HepG2 (cell line): ENCODE data around the gene LDB3. TPM values are rescaled to one million over a fixed set of nuclear protein-coding genes. Genes with fewer than 3 reads are reported as not detected.

ENCODE experiments used
- ARNT ChIP-seq: fragments of 450-650 bp; IDR thresholded peaks from 2 replicates; pipeline ENCODE4 v1.6.1; 2017
- CREB1 ChIP-seq, 2 experiments: fragments of 450-650 bp in 1 of 2; IDR thresholded peaks; 2 replicates each; pipeline ENCODE4 v1.6.1; 2016 to 2017; ENCODE audit warnings: control low read depth in 1 of 2, mild to moderate bottlenecking in 1 of 2, missing compliant biosample characterization in 1 of 2, missing genetic modification characterization in 1 of 2
- FOXJ3 ChIP-seq: sonication (generic); formaldehyde crosslinking; IDR thresholded peaks from 2 replicates; pipeline ENCODE4 v1.4.0; 2020; ENCODE audit warnings: missing genetic modification reagents, mild to moderate bottlenecking, borderline replicate concordance
- GABPA ChIP-seq, 2 experiments: IDR thresholded peaks; 2 replicates each; pipeline ENCODE4 v1.6.1; 2011 to 2016; ENCODE audit warnings: low read depth in 2 of 2, low read length in 1 of 2, missing biosample characterization in 1 of 2, missing genetic modification characterization in 1 of 2
- HNF4A ChIP-seq: sonication (generic); formaldehyde crosslinking; IDR thresholded peaks from 2 replicates; pipeline ENCODE4 v1.4.0; 2020; ENCODE audit warnings: missing genetic modification reagents
- HOXA3 ChIP-seq: sonication (generic); formaldehyde crosslinking; IDR thresholded peaks from 2 replicates; pipeline ENCODE4 v1.5.0; 2020; ENCODE audit warnings: missing genetic modification reagents
- JUNB ChIP-seq: sonication (generic); formaldehyde crosslinking; IDR thresholded peaks from 2 replicates; pipeline ENCODE4 v1.8.0; 2022; ENCODE audit warnings: missing genetic modification reagents, mild to moderate bottlenecking, borderline replicate concordance
- LCORL ChIP-seq, 2 experiments: fragments of 450-650 bp in 1 of 2; sonication (generic) in 1 of 2; formaldehyde crosslinking in 1 of 2; IDR thresholded peaks; 2 replicates each; pipeline versions ENCODE4 v1.5.0 to v1.6.1; 2017 to 2020; ENCODE audit warnings: antibody characterized with exemption in 1 of 2, missing genetic modification reagents in 1 of 2
- MIER2 ChIP-seq: IDR thresholded peaks from 2 replicates; pipeline ENCODE4 v1.6.1; 2016; ENCODE audit warnings: missing biosample characterization, missing genetic modification reagents
- MIER3 ChIP-seq: IDR thresholded peaks from 2 replicates; pipeline ENCODE4 v1.6.1; 2016; ENCODE audit warnings: missing compliant biosample characterization, borderline replicate concordance
- NFIC ChIP-seq: IDR thresholded peaks from 2 replicates; pipeline ENCODE4 v1.6.1; 2012; ENCODE audit warnings: mild to moderate bottlenecking, low read length, inconsistent platforms
- NR2F6 ChIP-seq, 2 experiments: IDR thresholded peaks; 2 replicates each; pipeline ENCODE4 v1.6.1; 2016; ENCODE audit warnings: antibody characterized with exemption in 1 of 2, mild to moderate bottlenecking in 1 of 2
- RFXAP ChIP-seq: sonication (generic); formaldehyde crosslinking; IDR thresholded peaks from 2 replicates; pipeline ENCODE4 v1.4.0; 2020; ENCODE audit warnings: missing genetic modification reagents, borderline replicate concordance
- ZBTB7B ChIP-seq: sonication (generic); formaldehyde crosslinking; IDR thresholded peaks from 2 replicates; pipeline ENCODE4 v1.4.0; 2020; ENCODE audit warnings: missing genetic modification reagents
- ZFP36L1 ChIP-seq: sonication (generic); formaldehyde crosslinking; IDR thresholded peaks from 2 replicates; pipeline ENCODE4 v1.8.0; 2022; ENCODE audit warnings: mild to moderate bottlenecking, missing genetic modification reagents, moderate library complexity
- ZNF136 ChIP-seq: sonication (generic); formaldehyde crosslinking; IDR thresholded peaks from 2 replicates; pipeline ENCODE4 v1.8.1; 2022; ENCODE audit warnings: low read depth, mild to moderate bottlenecking, moderate library complexity, missing genetic modification reagents
- ZNF484 ChIP-seq: sonication (generic); formaldehyde crosslinking; IDR thresholded peaks from 2 replicates; pipeline ENCODE4 v1.5.1; 2020; ENCODE audit warnings: mild to moderate bottlenecking, low read depth, missing genetic modification reagents, borderline replicate concordance
- ZNF614 ChIP-seq: IDR thresholded peaks from 2 replicates; pipeline ENCODE4 v1.6.1; 2018; ENCODE audit warnings: missing biosample characterization, missing genetic modification reagents, inconsistent platforms, borderline replicate concordance
- polyA plus RNA-seq, 8 experiments: library from polyadenylated mRNA; depleted of rRNA in 3 of 8; stranded (reverse) in 7 of 8; unstranded in 1 of 8; fragments of >200 nt; fragmentation: Illumina TruSeq in 4 of 8; extraction: Trizol in 4 of 8; gene quantifications; 2 replicates each; pipeline versions ENCODE4 v1.2.1 to v1.2.3, GENCODE V29; 2011 to 2016; ENCODE audit warnings: low read depth in 4 of 8, missing spikeins in 1 of 8, mixed read lengths in 1 of 8; ENCODE audit not compliant: insufficient read depth in 1 of 8
- total RNA-seq, 5 experiments: library from RNA; depleted of rRNA; stranded (reverse); fragments of >200 nt; fragmentation: Illumina TruSeq; extraction: Trizol; gene quantifications; 2 replicates each; pipeline ENCODE4 v1.2.3, GENCODE V29; 2016; ENCODE audit warnings: low read depth in 1 of 5
- TF ChIP-seq, protein P1 (sequence below): sonication (generic); formaldehyde crosslinking; IDR thresholded peaks from 2 replicates; pipeline ENCODE4 v1.4.0; 2020; ENCODE audit warnings: missing genetic modification reagents
- TF ChIP-seq, protein P2 (sequence below): sonication (generic); formaldehyde crosslinking; IDR thresholded peaks from 2 replicates; pipeline ENCODE4 v1.5.0; 2020; ENCODE audit warnings: mild to moderate bottlenecking, missing genetic modification reagents, borderline replicate concordance

The LDB3 gene
- total and polyA plus RNA-seq, 2 of the 13 experiments (the other 11 are each of a cell fraction or from before 2014, with no cell fraction given): not detected

DNA sequence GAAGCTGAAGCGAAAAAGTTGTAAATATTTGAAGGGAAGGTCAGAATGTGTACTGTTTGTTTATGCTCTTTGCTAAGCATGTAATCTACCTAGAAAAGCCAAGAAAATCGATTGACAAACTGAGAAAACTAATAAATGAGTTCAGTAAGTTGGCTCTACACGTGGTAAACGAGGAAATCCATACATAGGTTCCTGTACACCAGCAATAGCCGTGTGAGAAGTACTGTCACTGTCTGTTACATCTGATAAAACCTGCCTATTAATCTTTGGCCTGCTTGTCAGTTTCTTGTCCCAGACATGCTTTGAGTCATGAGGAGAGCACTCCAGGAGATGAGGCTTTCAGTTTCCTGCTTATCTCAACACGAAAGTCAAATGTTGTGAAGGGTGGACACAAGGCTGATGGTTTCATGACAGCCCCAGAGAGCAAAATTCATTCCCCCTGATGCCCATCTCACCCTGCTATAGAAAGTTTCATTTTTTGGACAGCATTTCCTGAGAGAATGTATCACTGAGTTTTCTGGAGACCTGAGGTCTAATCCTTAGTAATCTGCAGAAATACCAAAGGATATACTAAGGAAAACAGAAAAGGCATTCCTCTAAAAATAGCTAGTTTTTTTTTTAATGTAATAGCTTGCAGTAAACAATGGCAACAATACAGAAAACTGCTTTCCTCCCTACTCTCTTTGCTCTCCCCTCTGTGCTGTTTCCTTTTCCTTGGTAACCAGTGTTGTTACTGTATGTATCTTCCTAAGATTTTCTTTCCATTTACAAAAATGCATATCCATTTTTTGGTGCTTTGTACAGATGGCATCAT is 107.0 kb downstream of the LDB3 start (continued):
- TF ChIP-seq, protein P1, sequence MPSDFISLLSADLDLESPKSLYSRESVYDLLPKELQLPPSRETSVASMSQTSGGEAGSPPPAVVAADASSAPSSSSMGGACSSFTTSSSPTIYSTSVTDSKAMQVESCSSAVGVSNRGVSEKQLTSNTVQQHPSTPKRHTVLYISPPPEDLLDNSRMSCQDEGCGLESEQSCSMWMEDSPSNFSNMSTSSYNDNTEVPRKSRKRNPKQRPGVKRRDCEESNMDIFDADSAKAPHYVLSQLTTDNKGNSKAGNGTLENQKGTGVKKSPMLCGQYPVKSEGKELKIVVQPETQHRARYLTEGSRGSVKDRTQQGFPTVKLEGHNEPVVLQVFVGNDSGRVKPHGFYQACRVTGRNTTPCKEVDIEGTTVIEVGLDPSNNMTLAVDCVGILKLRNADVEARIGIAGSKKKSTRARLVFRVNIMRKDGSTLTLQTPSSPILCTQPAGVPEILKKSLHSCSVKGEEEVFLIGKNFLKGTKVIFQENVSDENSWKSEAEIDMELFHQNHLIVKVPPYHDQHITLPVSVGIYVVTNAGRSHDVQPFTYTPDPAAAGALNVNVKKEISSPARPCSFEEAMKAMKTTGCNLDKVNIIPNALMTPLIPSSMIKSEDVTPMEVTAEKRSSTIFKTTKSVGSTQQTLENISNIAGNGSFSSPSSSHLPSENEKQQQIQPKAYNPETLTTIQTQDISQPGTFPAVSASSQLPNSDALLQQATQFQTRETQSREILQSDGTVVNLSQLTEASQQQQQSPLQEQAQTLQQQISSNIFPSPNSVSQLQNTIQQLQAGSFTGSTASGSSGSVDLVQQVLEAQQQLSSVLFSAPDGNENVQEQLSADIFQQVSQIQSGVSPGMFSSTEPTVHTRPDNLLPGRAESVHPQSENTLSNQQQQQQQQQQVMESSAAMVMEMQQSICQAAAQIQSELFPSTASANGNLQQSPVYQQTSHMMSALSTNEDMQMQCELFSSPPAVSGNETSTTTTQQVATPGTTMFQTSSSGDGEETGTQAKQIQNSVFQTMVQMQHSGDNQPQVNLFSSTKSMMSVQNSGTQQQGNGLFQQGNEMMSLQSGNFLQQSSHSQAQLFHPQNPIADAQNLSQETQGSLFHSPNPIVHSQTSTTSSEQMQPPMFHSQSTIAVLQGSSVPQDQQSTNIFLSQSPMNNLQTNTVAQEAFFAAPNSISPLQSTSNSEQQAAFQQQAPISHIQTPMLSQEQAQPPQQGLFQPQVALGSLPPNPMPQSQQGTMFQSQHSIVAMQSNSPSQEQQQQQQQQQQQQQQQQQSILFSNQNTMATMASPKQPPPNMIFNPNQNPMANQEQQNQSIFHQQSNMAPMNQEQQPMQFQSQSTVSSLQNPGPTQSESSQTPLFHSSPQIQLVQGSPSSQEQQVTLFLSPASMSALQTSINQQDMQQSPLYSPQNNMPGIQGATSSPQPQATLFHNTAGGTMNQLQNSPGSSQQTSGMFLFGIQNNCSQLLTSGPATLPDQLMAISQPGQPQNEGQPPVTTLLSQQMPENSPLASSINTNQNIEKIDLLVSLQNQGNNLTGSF (CRISPR knock-in tag): no peak
- TF ChIP-seq JUNB (CRISPR knock-in tag): no peak
- TF ChIP-seq, protein P2, sequence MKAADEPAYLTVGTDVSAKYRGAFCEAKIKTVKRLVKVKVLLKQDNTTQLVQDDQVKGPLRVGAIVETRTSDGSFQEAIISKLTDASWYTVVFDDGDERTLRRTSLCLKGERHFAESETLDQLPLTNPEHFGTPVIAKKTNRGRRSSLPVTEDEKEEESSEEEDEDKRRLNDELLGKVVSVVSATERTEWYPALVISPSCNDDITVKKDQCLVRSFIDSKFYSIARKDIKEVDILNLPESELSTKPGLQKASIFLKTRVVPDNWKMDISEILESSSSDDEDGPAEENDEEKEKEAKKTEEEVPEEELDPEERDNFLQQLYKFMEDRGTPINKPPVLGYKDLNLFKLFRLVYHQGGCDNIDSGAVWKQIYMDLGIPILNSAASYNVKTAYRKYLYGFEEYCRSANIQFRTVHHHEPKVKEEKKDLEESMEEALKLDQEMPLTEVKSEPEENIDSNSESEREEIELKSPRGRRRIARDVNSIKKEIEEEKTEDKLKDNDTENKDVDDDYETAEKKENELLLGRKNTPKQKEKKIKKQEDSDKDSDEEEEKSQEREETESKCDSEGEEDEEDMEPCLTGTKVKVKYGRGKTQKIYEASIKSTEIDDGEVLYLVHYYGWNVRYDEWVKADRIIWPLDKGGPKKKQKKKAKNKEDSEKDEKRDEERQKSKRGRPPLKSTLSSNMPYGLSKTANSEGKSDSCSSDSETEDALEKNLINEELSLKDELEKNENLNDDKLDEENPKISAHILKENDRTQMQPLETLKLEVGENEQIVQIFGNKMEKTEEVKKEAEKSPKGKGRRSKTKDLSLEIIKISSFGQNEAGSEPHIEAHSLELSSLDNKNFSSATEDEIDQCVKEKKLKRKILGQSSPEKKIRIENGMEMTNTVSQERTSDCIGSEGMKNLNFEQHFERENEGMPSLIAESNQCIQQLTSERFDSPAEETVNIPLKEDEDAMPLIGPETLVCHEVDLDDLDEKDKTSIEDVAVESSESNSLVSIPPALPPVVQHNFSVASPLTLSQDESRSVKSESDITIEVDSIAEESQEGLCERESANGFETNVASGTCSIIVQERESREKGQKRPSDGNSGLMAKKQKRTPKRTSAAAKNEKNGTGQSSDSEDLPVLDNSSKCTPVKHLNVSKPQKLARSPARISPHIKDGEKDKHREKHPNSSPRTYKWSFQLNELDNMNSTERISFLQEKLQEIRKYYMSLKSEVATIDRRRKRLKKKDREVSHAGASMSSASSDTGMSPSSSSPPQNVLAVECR (CRISPR knock-in tag): peak; percentile 79; the same call in 1 of the 2 replicates
- no peak for TF ChIP-seq ZBTB7B (CRISPR knock-in tag)
- no peak for TF ChIP-seq RFXAP (CRISPR knock-in tag)
- TF ChIP-seq FOXJ3 (CRISPR knock-in tag): peak; percentile 90
- peak; percentile 84 for TF ChIP-seq ZNF614 (CRISPR knock-in tag)
- TF ChIP-seq NFIC: peak; percentile 91
- TF ChIP-seq HNF4A: peak; percentile 61
- TF ChIP-seq ZNF484 (CRISPR knock-in tag): no peak
- peak; percentile 85; the same call in 1 of the 2 replicates for TF ChIP-seq MIER3 (CRISPR knock-in tag)
- TF ChIP-seq ARNT: no peak
- TF ChIP-seq ZNF136 (CRISPR knock-in tag): no peak
- peak; percentile 49; the same call in 1 of the 2 replicates for TF ChIP-seq MIER2 (CRISPR knock-in tag)
- peak; percentile 54; the same call in 1 of the 2 replicates for TF ChIP-seq HOXA3 (CRISPR knock-in tag)
- TF ChIP-seq CREB1 (IDR thresholded peaks at IDR 0.05): no peak
- TF ChIP-seq CREB1 (CRISPR knock-in tag; IDR thresholded peaks at IDR 0.05): peak; percentile 79
- TF ChIP-seq NR2F6 (IDR thresholded peaks at IDR 0.05): peak; percentile 75
- peak; percentile 62 for TF ChIP-seq NR2F6 (CRISPR knock-in tag; IDR thresholded peaks at IDR 0.05)
- TF ChIP-seq ZFP36L1 (CRISPR knock-in tag): no peak
- TF ChIP-seq GABPA (IDR thresholded peaks at IDR 0.05; ENCODE audit: low read depth, low read length): no peak
- TF ChIP-seq GABPA (CRISPR knock-in tag; IDR thresholded peaks at IDR 0.05; ENCODE audit: low read depth): peak; percentile 53; the same call in 1 of the 2 replicates
- TF ChIP-seq LCORL (IDR thresholded peaks at IDR 0.05): no peak
- peak; percentile 51; the same call in 1 of the 2 replicates for TF ChIP-seq LCORL (CRISPR knock-in tag; IDR thresholded peaks at IDR 0.05)
